GM21528 (cell line): ENCODE data around the gene CDR2.
"Not testable (repeated sequence)": the region's sequence is repeated elsewhere in the genome, so short reads cannot be mapped to it uniquely, and the experiment has no call there.

Experiments used
- ATAC-seq: cut with Tn5 transposase; IDR thresholded peaks from one replicate; pipeline ENCODE4 v1.9.1; 2021; ENCODE audit warnings: mild to moderate bottlenecking, moderate library complexity; ENCODE audit not compliant: unreplicated experiment, low FRiP score

Gene CDR2

DNA sequence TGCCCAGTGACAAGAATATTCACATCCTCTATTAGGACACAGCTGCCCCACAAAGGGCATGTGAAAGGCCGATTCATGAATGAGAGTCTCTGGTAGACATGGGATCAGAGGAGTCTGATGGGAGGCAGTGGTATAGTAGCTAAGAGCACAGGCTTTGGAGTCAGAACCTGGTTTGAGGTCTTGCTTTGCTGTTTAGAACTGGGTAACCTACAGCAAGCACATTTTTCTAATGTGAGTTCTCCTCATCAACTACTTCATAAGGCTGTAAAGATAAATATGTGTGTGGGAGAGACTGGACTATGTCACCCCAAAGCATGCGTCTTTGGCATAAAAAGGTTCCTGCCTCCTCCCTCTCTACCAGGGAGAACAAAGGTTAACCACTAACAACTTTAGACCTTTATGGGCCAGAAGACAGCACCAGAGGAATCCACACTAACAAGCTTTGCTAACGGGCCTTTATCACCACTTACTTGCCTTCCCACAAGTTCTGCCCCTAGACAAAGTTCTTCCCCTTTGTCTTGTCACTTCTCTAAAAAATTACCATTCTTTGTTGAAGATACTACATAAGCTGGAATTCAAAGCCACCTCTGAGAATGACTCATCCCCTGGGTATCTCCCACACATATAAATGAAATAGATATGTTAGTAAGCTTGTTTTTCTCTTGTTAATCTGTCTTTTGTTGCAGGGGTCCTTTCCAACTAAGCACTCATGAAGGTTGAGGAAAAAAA, 21.1 kb downstream of the CDR2 start:
- ATAC-seq = no peak

DNA sequence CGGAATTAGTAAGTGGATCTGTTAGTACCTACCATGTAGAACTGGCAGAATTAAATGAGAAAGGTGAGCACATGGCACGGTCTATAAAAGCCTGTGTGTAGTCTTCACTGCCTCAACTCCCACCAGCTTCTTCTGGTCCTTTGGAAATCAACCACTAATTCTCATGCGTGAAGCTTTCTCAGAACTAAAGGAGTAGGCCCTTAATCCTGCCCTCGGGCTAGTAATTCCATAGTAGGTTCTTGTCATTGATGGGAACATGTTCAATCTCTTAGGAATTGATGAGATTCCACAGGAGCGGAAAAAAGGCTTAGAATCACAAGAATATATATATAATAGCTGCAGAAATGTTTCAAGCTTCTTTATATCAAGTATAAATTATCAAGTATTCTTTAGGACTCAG, 21.7 kb downstream of the CDR2 start:
- no peak for ATAC-seq

DNA sequence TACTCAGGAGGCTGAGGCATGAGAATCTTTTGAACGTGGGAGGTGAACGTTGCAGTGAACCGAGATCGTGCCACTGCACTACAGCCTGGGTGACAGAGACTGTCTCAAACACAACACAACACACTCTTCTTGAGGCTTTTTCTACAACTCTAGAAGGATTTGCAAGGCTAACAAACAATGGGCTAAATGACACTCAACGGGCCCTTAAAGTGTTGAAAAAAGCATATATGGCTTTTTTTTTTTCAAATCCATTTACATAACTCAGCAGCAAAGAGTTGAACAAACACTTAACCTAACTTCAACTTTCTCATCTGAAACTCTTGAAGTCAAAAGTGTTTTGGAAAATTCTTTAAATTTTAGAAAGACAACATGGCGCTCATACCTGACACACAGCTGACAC, 22.3 kb downstream of the CDR2 start:
- no peak for ATAC-seq

DNA sequence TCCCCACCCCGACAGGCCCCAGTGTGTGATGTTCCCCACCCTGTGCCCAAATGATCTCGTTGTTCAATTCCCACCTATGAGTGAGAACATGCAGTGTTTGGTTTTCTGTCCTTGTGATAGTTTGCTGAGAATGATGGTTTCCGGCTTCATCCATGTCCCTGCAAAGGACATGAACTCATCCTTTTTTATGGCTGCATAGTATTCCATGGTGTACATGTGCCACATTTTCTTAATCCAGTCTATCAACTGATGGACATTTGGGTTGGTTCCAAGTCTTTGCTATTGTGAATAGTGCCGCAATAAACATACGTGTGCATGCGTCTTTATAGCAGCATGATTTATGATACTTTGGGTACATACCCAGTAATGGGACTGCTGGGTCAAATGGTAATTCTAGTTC, 23.4 kb downstream of the CDR2 start:
- ATAC-seq = not testable (repeated sequence)

DNA sequence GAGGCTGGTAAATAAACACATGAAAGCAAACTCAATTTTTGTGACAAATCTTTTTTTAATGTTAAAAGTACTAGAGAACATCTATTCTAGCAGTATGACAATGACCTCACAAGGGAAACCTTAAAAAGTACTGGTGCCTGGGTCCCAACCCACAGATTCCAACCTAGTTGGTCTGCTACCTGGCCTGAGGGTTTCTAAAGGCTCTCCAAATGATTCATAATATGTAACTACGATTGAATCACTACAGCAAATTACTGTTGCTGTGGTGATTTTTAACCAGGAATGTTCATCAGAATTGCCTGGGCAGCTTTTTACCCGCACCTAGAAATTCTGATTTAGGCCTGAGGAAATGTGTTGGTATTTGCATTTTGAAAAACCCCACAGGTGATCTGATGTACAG, 26.1 kb downstream of the CDR2 start:
- no peak for ATAC-seq

DNA sequence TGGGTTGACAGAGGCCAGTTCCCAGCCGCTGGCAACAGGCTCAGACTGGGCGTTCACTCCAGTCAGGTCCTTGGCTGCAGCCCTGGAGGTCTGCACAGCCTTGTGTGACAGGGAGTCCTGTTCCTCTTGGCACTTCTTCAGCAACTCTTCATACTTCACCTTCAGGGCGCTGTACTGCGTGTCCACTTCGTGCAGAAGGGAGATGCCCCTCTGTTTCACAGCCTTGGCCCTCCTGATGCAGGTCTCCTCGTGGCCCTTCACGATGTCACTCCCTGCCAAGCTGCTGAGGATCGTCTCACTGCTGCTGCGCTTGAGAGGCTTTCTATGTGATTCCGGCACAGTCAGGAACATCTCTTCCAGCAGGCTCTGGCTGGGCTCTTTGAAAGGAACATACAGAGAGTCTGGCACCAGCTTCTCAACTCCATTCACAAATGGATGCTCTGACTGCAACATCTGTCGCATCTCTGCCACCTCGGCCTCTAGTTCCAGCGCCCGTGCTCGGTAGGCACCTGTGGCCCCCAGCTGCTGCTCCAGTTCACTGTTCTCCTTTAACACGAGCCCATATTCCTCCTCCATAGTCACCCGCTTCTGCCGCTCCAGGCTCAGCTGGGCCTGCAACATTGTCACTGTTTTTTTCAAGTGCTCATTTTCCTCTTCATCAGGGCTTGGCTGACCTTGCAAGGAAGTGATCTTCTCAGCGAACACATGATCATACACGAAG, 27.2 kb downstream of the CDR2 start:
- ATAC-seq = no peak

DNA sequence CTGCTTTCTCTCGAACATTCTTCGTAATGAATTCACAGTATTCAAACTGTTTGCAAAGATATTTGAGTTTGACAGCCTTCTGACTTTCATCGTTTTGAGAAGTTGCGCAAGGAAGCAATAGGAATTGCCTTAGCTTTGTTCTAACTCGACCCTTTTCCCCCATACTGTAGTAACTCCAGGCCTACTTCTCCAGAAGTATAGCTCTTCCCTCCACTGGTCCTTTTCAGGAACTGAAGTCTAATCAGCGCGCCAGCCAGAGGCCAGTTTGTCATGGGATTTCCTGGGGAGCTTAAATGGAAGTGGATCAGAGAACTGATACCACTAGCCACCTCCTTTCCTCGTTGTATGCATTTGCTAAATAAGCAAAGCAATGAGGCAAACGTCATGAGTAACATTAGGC, 27.9 kb downstream of the CDR2 start:
- ATAC-seq = no peak

DNA sequence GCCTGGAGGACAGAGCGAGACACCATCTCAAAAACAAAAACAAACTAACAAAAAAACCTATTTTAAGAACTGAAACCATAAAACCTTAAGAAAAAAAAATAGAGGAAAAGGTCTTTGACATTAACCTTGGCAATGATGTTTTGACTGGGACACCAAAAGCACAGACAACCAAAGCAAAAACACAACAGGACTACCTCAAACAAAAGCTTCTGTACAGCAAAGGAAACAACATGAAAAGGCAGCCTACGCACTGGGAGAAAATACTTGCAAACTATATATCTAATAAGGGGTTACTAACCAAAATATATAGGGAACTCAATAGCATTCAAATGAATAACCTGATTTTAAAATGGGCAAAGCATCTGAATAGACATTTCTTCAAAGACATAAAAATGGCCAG, 32.3 kb downstream of the CDR2 start:
- ATAC-seq = no peak

DNA sequence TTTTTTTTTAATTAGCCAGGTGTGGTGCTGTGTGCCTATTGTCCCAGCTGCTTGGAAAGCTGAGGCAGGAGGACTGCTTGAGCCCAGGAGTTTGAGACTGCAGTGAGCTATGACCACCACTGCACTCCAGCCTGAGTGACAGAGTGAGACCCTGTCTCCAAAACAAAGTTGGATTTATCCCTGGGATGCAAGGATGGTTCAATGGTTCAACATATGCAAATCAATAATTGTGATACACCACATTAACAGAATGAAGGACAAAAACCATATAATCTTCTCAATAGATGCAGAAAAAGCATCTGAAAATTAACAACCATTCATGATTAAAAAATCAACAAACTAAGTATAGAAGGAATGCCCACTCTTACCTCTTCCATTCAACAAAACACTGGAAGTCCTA, 33.5 kb downstream of the CDR2 start:
- no peak for ATAC-seq

DNA sequence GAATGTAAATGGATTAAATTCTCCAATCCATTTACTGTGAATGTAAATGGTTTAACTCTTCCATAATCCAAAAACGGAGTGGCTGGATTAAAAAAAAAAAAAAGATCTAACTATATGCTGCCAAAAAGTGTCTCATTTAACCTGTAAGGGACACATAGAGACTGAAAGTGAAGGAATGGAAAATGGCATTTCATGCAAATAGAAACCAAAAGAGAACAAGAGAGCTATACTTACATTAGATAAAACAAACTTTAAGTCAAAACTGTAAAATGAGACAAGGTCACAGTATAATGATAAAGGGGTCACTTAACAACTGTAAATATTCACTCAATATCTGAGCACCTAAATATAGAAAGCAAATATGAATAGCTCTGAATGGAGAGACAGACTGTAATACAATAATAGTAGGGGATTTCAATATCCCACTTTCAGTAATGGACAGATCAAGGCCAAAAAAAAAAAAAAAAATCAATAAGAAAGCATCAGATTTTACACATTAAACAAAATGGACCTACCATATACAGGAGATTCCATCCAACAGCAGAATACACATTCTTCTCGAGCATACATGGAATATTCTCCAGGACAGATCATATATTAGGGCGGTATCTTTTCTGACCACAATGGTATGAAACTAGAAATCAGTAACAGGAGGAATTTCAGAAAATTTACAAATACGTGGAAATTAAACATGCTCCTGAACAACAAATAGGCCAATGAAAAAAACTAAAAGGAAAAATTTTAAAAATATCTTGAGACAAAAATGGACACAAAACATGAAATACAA, 36.4 kb downstream of the CDR2 start:
- ATAC-seq = no peak

DNA sequence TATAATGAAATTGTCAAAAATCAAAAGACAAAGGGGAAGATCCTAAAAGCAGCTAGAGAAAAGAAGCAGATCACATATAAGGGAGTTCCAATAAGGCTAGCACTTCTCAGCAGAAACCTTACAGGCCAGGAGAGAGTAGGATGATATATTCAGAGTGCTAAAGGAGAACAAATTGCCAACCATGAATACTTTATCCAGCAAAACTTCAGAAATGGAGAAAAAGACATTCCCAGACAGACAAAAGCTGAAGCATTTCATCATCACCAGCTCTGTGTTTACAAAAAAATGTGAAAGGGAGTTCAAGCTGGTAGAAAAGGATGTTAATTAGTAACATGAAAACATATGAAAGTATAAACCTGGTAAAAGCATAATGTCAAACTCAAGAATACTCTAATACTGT, 37.4 kb downstream of the CDR2 start:
- ATAC-seq = no peak

DNA sequence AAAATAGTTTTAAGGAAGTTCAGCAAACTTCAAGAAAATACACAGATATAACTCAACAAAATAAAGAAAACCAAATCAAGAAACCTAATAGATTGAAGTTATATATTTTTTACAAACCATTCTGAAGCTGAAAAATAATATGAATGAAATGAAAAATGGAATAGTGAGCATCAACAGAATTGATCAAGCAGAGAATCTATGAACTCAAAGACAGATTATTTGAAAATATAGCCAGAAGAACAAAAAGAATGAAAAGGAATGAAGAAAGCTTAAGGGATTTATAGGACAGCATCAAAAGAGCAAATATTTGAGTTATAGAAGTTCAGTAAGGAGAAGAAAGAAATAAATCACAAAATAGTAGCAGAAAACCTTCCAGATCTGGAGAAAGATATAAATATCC, 37.8 kb downstream of the CDR2 start:
- ATAC-seq = no peak

DNA sequence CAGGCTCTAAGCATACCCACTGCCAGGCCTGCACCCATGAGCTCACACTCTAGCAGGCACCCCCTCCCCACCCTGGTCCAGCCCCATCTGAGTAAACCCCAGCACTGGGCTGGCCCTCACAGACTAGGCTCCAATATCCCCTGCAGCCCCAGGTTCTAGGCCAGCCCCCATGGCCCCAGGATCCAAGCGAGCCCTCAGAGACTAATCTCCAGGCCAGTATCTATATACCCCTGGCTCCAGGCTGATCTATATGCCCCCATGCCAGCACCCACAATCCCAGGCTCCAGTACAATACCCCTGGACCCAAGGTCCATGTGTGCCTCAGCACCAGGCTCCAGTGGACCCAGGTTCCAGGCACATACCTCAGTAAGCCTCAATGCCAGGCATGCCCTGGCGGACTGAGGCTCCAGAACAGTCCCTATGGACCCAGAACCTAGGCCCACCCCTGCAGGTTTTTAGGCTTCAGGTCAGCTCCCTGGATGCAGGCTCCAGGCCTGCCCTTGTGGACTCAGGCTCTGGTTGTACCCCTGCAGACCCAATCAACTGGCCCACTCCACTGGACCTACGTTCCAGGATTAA, 38.7 kb downstream of the CDR2 start:
- ATAC-seq = no peak

DNA sequence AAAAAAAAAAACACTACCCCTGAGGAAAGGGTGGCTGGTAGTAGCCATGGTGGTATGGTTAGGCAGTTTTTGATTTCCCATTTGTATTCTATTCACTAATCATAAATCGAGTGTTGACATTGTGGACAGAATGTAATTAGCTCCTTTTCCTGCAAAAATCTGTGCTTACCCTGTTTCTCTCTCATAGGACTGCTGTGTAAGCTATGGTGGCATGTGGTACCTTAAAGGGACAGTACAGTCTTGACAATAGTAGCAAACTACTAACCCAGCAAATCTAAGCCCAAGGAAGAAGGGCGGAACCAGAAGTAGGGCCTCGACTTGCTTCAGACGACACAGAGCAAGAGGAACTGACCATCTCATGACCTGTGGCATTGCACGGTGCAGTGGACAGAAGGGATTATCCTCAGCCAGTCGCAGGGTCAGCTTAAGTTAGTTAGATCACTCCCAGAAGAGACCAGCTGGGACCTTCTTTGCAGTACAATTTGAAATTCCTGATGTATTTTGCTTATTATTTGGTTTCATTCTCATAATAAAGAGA, 40.9 kb downstream of the CDR2 start:
- ATAC-seq = no peak

DNA sequence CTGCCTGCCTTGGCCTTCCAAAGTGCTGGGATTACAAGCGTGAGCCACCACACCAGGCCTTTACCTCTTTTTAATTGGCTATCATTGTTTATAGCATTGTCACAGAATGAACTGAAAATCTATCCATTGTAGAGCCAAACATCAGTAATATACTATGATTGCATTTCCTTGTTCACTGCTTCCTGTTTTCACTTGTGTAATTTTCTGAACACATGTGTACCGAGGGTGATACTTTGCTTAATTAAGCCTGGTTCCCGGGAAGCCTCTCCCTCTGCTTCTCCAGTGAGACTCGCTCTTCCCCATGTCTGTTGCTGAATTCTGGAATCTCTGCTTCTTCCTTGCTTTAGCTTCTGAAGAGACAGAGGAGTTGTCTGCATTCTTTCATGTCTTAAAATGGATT, 44.1 kb downstream of the CDR2 start:
- no peak for ATAC-seq

DNA sequence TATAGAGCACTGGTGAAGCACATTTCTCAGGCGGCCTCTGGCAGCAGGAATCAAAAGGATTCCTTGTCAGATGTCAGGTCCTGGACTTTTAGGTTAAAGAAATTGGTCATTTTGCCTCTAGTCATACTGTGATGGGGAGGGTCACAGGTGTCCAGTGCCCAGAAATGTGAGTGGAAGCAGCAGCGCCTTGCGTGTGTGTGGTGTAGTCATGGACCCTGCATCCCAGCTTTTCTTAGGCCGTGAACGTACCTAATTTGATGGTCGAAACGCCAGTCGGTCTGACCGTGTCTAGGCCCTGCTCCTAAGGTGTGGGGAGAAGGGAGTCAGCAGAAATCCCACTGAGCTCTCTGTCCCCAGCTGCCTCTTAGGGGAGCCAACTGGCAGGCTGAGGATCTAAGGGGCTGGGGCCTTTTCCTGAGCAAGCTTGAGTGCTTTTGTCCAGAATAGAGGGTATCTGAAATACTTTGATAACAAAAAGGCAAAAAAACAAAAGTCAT, 45.2 kb downstream of the CDR2 start:
- no peak for ATAC-seq

DNA sequence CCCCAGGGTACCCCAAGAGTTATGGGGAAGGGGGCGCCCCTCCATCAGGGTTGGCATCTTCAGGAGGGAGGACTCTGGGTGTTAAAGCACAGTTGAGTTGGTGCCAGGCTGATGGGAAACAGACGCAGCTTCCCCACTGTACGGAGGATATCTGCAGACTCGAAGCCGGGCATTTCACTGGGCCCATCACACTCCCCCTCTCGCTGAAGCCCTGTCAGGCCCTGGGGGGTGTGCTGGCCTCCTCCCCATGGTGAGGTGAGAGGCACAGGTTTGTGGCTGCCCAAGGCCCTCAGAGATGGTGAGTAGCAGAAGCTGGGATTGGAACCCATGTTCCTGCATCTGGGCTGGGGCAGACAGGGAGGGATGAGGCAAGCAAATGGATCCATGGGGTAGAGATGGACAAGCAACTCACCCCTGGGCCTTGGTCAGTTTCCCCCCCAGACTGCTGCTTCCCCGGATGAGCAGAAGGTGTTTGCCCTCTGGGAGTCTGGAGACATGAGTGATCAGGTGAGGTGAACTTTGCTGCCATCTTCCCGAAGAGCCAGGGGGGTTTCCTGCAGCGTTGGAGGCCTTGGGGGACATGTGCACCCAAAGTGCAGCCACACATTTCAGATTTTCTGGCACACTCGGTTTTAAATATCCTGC, 46.2 kb downstream of the CDR2 start:
- no peak for ATAC-seq

DNA sequence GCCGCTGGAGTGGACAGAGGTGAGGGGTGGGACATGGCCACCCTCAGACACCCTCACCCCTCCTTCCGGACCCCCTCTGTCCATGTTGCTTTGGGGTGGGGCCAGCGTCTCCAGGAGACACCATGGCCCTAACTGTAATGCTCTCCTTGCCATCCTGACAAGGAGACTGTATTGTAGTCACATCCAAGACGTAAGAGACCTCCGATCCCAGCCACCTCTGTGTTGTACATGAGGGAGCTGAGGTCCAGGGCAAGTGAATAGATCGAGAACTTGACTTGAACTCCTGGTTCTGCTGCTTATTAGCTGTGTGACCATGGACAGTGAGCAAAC, 47.0 kb downstream of the CDR2 start:
- no peak for ATAC-seq

DNA sequence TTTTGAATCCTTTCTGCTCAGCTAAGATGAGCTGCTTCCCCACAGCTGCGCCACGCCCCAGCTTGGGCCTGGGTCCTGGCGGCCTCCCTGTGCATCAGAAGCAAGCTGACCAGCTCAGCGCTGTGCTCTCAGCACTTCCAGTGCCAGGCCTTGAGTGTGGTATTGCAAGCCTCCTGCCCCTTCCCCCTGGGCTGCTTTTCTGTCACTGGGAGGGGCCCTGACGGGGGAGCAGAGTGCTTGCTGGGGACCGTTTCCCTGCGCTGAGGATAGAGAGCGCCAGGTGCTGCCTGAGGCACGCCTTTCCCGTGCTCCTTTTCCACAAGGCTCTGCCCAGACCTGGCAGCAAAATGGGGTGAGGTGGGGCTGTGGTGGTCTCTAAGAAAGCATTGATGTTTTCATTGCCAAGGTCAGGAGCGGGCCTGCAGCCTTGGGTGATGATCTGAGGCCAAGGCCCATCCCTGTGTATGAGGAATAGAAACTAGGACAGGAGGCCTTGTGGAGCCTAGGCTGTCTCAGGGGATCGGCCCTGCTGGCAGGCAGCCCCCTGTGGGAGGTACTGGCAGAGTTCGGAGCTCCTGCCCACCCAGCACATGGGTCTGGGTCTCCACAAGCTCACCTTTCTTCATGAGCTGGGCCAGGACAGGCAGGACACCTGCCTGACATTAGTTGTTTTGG, 47.5 kb downstream of the CDR2 start:
- no peak for ATAC-seq

DNA sequence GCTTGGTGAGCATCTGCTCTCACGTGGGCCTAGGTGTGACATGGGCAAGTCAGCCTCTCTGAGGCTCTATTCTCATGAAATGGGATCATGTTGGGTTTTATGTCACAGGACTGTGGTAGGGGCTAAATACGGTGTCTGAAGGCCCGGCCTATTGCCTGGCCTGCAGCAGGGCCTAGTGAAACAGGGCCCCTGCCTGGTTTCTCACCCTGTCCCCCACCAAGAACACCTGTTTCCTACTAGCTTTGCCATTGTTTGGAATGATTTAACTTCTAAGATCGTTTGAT, 48.1 kb downstream of the CDR2 start:
- no peak for ATAC-seq
